Ovary (tissue), 9 donors: ENCODE measurements around the gene THPO. TPM values are rescaled to one million over a fixed set of nuclear protein-coding genes. Genes with fewer than 3 reads are reported as not detected.

Experiments
- DNase-seq, 5 donors: peaks; one replicate each; pipeline ENCODE4 v3.0.0-alpha.2; 2019 to 2020
- H3K27ac ChIP-seq, 2 donors: fragments of 200-600 bp; one replicate each; pipeline versions ENCODE4 v1.5.1 to v1.8.0; 2019 to 2022
- H3K27me3 ChIP-seq: fragments of 200-600 bp; one replicate; pipeline ENCODE4 v1.8.0; 2022
- H3K36me3 ChIP-seq: fragments of 200-600 bp; sonication (generic); one replicate; pipeline ENCODE4 v1.5.1; 2019
- H3K4me1 ChIP-seq: one replicate; pipeline ENCODE4 v1.8.1; 2013; ENCODE audit warnings: mild to moderate bottlenecking, moderate library complexity; ENCODE audit not compliant: insufficient read depth
- H3K4me3 ChIP-seq: fragments of 200-600 bp; sonication (generic); one replicate; pipeline ENCODE4 v1.5.1; 2017
- H3K9me3 ChIP-seq, 2 donors: fragments of 200-600 bp in 1 of 2; sonication (generic) in 1 of 2; one replicate each; pipeline versions ENCODE4 v1.5.1 to v1.8.1; 2013 to 2019; ENCODE audit warnings: mild to moderate bottlenecking in 1 of 2, moderate library complexity in 1 of 2
- EP300 ChIP-seq: sonication (generic); formaldehyde crosslinking; IDR thresholded peaks from one replicate; pipeline ENCODE4 v1.6.1; 2017; ENCODE audit warnings: antibody characterized with exemption
- POLR2A ChIP-seq: fragments of 450-650 bp; IDR thresholded peaks from one replicate; pipeline ENCODE4 v1.6.1; 2017; ENCODE audit warnings: antibody characterized with exemption, mild to moderate bottlenecking, moderate library complexity
- WGBS, 3 donors: extraction: QIAGEN DNeasy Blood & Tissue Kit in 1 of 3; methylation state at CpG; one replicate each; pipeline versions ENCODE4 v1.1.5 to v1.1.7; 2013 to 2017; 5-methylcytosine and 5-hydroxymethylcytosine counted together
- intact Hi-C, 4 donors: fragments of 100-400 bp; cut with DNase I; formaldehyde crosslinking; loops; one replicate each; pipeline versions ENCODE4 v1.11.0 to v1.15.1; 2022 to 2023
- polyA plus RNA-seq, 2 donors: library from polyadenylated mRNA; stranded (reverse); fragments of 200-250 nt in 1 of 2; fragments of 350-450 nt in 1 of 2; fragmentation: Illumina TruSeq in 1 of 2; extraction: RNeasy Lipid Tissue Mini Kit (QIAGEN cat#74804) in 1 of 2; gene quantifications; one replicate each; pipeline ENCODE4 v1.2.3, GENCODE V29; 2013 to 2014
- total RNA-seq, 7 donors: library from RNA; depleted of rRNA in 2 of 7; stranded (reverse); fragments of >200 nt in 2 of 7; fragmentation: NEBNext Ultra II Directional in 3 of 7; extraction: Animal tissue kit (Norgen Biotek cat#: 25700) in 3 of 7; gene quantifications; one replicate each; pipeline versions ENCODE4 v1.1.0 to v1.2.4, GENCODE V29; 2016 to 2023
- TF ChIP-seq, protein P1 (sequence below), 3 donors: fragments of 450-650 bp in 2 of 3; fragments of 200-600 bp in 1 of 3; IDR thresholded peaks; one replicate each; pipeline versions ENCODE4 v1.5.1 to v1.8.0; 2016 to 2022; ENCODE audit warnings: antibody characterized with exemption in 3 of 3, mild to moderate bottlenecking in 1 of 3
- donor health status: DM: no; HTN: no; CAD: no; lungs with moderate emphysema.
- donor health status: DM: no; HTN: no; CAD: no.
- donor health status: Bipolar disorder and iron deficiency.
- donor health status: DM: yes; HTN: yes; CAD: no.
- donor health status: DM: no; HTN: no; CAD: no.
- donor health status: DM: yes; HTN: yes; CAD: no.

THPO gene
- total and polyA plus RNA-seq, 9 donors, result 0.34 to 2.0 (median 1.2) TPM

DNA sequence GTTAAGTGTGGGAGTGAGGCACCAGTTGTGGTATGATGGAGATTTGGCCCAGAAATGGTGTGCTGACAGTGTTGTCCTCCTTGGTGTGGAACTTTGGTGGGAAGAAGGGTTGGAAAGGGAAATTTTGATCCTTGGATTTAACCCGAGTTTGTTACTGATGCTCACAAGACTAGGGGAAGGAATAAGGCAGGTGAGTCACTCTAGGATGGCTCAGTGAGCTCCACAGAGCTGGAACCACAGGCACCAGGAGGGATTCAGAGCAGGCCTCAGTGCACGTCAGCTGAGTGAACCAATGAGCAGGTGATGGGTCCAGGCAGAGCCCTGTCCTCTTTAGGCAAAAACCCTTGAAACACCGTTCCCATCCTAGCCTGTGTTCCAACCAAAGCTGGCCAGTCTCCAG lies 13.3 kb upstream of the THPO start:
- no peak overlapping the region for H3K4me3 ChIP-seq

DNA sequence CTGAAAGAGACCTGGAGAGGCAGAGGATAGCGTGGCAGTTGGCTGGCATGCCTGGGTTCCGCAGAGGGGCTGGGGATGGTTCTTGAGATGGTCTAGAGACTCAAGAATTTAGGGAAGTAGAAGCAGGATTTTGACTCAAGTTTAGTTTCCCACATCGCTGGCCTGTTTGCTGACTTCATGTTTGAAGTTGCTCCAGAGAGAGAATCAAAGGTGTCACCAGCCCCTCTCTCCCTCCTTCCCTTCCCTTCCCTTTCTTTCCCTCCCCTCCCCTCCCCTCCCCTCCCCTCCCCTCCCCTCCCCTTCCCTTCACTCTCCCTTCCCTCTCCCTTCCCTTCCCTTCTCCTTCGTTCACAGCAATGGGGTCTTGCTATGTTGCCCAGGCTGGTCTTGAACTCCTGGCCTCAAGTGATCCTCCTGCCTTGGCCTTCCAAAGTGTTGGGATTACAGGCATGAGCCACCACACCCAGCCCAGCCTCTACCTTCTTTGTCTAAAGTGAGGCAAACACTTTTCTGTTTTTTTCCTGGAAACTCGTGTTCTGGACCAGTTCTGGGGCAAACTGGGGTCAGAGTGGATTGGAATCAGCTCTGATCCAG lies 12.0 kb upstream of the THPO start:
- Histone ChIP-seq H3K27me3 (no peaks in the 10 kb centered on the region), H3K4me3 (no peak overlapping the region), H3K27ac (no peak overlapping the region), H3K4me1 (no peaks in the 10 kb centered on the region), H3K36me3 (no peaks in the 10 kb centered on the region), H3K9me3 (no peaks in the 10 kb centered on the region)
- no peak for DNase-seq
- TF ChIP-seq EP300 (no peak), POLR2A (no peak)
- TF ChIP-seq, protein P1, sequence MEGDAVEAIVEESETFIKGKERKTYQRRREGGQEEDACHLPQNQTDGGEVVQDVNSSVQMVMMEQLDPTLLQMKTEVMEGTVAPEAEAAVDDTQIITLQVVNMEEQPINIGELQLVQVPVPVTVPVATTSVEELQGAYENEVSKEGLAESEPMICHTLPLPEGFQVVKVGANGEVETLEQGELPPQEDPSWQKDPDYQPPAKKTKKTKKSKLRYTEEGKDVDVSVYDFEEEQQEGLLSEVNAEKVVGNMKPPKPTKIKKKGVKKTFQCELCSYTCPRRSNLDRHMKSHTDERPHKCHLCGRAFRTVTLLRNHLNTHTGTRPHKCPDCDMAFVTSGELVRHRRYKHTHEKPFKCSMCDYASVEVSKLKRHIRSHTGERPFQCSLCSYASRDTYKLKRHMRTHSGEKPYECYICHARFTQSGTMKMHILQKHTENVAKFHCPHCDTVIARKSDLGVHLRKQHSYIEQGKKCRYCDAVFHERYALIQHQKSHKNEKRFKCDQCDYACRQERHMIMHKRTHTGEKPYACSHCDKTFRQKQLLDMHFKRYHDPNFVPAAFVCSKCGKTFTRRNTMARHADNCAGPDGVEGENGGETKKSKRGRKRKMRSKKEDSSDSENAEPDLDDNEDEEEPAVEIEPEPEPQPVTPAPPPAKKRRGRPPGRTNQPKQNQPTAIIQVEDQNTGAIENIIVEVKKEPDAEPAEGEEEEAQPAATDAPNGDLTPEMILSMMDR (IDR thresholded peaks at IDR 0.05), result no peak
- intact Hi-C loops, result no loop called here
- WGBS, 3 donors, result 88 to 92% (median 91%) methylated on average over 5 of the region's 5 CpGs

More for the DNA sequence above, 13.3 kb upstream of the THPO start:
- H3K36me3 ChIP-seq, result no peaks in the 10 kb centered on the region
- H3K27me3 ChIP-seq, result no peaks in the 10 kb centered on the region
- DNase-seq, result no peak
- H3K9me3 ChIP-seq, result no peaks in the 10 kb centered on the region
- H3K4me1 ChIP-seq, result no peaks in the 10 kb centered on the region
- H3K27ac ChIP-seq, result no peak overlapping the region
- intact Hi-C loops, result no loop called here
- TF ChIP-seq, protein P1 (IDR thresholded peaks at IDR 0.05), result no peak
- TF ChIP-seq EP300, result no peak
- TF ChIP-seq POLR2A, result no peak
- 64 to 77% (median 67%) methylated on average over 3 of the region's 3 CpGs for WGBS, 3 donors

DNA sequence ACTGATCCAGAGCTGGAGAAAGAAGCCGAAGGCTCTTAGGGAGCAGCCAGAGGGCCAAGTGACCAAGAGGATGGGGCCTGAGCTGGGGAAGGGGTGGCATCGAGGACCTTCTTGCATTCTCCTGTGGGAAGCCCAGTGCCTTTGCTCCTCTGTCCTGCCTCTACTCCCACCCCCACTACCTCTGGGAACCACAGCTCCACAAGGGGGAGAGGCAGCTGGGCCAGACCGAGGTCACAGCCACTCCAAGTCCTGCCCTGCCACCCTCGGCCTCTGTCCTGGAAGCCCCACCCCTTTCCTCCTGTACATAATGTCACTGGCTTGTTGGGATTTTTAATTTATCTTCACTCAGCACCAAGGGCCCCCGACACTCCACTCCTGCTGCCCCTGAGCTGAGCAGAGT lies 11.4 kb upstream of the THPO start:
- intact Hi-C loops, result no loop called here
- WGBS, 3 donors, result 73 to 75% (median 74%) methylated on average over 5 of the region's 5 CpGs

DNA sequence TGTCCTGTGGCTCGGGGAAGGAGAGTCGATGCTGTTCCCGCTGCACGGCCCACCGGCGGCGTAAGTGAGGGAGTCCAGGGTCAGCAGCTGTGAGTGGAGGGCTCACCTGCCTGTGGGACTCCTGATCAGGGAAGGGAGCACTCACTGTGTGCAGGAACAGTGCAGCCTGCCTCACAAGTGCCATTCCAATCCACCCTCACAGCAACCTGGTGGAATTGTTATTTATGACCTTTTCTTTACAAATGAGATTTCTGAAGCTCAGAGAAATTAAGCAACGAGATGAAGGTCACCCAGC lies 10.9 kb upstream of the THPO start:
- H3K9me3 ChIP-seq, result no peaks in the 10 kb centered on the region
- intact Hi-C loops, result no loop called here
- 73 to 83% (median 78%) methylated on average over 8 of the region's 8 CpGs for WGBS, 3 donors

More for the DNA sequence above, 11.4 kb upstream of the THPO start:
- TF ChIP-seq POLR2A (no peak), EP300 (no peak)
- TF ChIP-seq, protein P1 (IDR thresholded peaks at IDR 0.05), result no peak
- DNase-seq, result no peak
- Histone ChIP-seq H3K4me3 (no peak overlapping the region), H3K36me3 (no peaks in the 10 kb centered on the region), H3K9me3 (no peaks in the 10 kb centered on the region), H3K27me3 (no peaks in the 10 kb centered on the region), H3K27ac (no peak overlapping the region), H3K4me1 (no peaks in the 10 kb centered on the region)

More for the DNA sequence above, 10.9 kb upstream of the THPO start:
- DNase-seq, result no peak
- Histone ChIP-seq H3K4me3 (no peak overlapping the region), H3K36me3 (no peaks in the 10 kb centered on the region), H3K27ac (no peak overlapping the region), H3K4me1 (no peaks in the 10 kb centered on the region), H3K27me3 (no peaks in the 10 kb centered on the region)
- TF ChIP-seq EP300 (no peak), POLR2A (no peak)
- TF ChIP-seq, protein P1 (IDR thresholded peaks at IDR 0.05), result no peak
